HepG2 (cell line): Measurements from ENCODE around the gene SLC4A7. TPM values are rescaled to one million over a fixed set of nuclear protein-coding genes. Genes with fewer than 3 reads are reported as not detected.
A peak's percentile ranks its signal among the peaks of the same experiment; 100 is the strongest.

ENCODE experiments used
- AKAP8 ChIP-seq: sonication (generic); formaldehyde crosslinking; IDR thresholded peaks from 2 replicates; pipeline ENCODE4 v1.5.1; 2020; ENCODE audit warnings: mild to moderate bottlenecking, missing genetic modification reagents
- ARHGAP35 ChIP-seq: sonication (generic); formaldehyde crosslinking; IDR thresholded peaks from 2 replicates; pipeline ENCODE4 v1.9.0; 2022; ENCODE audit warnings: mild to moderate bottlenecking, inconsistent platforms, moderate library complexity, missing genetic modification reagents, borderline replicate concordance
- ATF5 ChIP-seq: sonication (generic); formaldehyde crosslinking; IDR thresholded peaks from 2 replicates; pipeline ENCODE4 v1.4.0; 2020; ENCODE audit warnings: mild to moderate bottlenecking, low read depth, missing genetic modification reagents
- CEBPG ChIP-seq: IDR thresholded peaks from 2 replicates; pipeline ENCODE4 v1.6.1; 2016
- ELF4 ChIP-seq: sonication (generic); formaldehyde crosslinking; IDR thresholded peaks from 2 replicates; pipeline ENCODE4 v1.5.0; 2020; ENCODE audit warnings: missing genetic modification reagents, mild to moderate bottlenecking, moderate library complexity, borderline replicate concordance
- EP300 ChIP-seq, 3 experiments: sonication (generic) in 1 of 3; formaldehyde crosslinking in 1 of 3; IDR thresholded peaks; 2 replicates each; pipeline versions ENCODE4 v1.5.1 to v1.6.1; 2011 to 2020; ENCODE audit warnings: low read depth in 2 of 3, low read length in 2 of 3, borderline replicate concordance in 1 of 3, improper control_type of control experiment in 1 of 3, mild to moderate bottlenecking in 1 of 3, missing genetic modification reagents in 1 of 3, moderate library complexity in 1 of 3
- GATAD1 ChIP-seq: IDR thresholded peaks from 2 replicates; pipeline ENCODE4 v1.6.1; 2016; ENCODE audit warnings: missing genetic modification reagents, missing compliant biosample characterization
- HCFC1 ChIP-seq: fragments of 150-350 bp; IDR thresholded peaks from 2 replicates; pipeline ENCODE4 v1.6.1; 2014; ENCODE audit warnings: low read depth, low read length
- KDM6A ChIP-seq: IDR thresholded peaks from 2 replicates; pipeline ENCODE4 v1.6.1; 2016; ENCODE audit warnings: low read depth
- NBN ChIP-seq: fragments of 450-650 bp; conservative IDR thresholded peaks from 2 replicates; pipeline ENCODE4 v1.6.1; 2017
- PAWR ChIP-seq: sonication (generic); formaldehyde crosslinking; IDR thresholded peaks from 2 replicates; pipeline ENCODE4 v1.4.0; 2020; ENCODE audit warnings: missing genetic modification reagents, mild to moderate bottlenecking, borderline replicate concordance
- PHF8 ChIP-seq: sonication (generic); formaldehyde crosslinking; IDR thresholded peaks from 2 replicates; pipeline ENCODE4 v1.5.0; 2020; ENCODE audit warnings: missing genetic modification reagents
- POLR2AphosphoS2 ChIP-seq: IDR thresholded peaks from 2 replicates; pipeline ENCODE4 v1.6.1; 2011; ENCODE audit warnings: low read depth, low read length, improper control_type of control experiment
- RELA ChIP-seq: sonication (generic); formaldehyde crosslinking; IDR thresholded peaks from 2 replicates; pipeline ENCODE4 v1.4.0; 2020; ENCODE audit warnings: missing genetic modification reagents
- SNAPC2 ChIP-seq: sonication (generic); formaldehyde crosslinking; IDR thresholded peaks from 2 replicates; pipeline ENCODE4 v1.8.1; 2022; ENCODE audit warnings: mild to moderate bottlenecking, missing genetic modification reagents
- ZBTB21 ChIP-seq: sonication (generic); formaldehyde crosslinking; IDR thresholded peaks from 2 replicates; pipeline ENCODE4 v1.4.0; 2020; ENCODE audit warnings: missing genetic modification reagents
- ZBTB33 ChIP-seq: sonication (generic); formaldehyde crosslinking; IDR thresholded peaks from 2 replicates; pipeline ENCODE4 v1.4.0; 2020; ENCODE audit warnings: missing genetic modification reagents
- ZKSCAN5 ChIP-seq: sonication (generic); formaldehyde crosslinking; IDR thresholded peaks from 2 replicates; pipeline ENCODE4 v1.5.1; 2020; ENCODE audit warnings: mild to moderate bottlenecking, missing genetic modification reagents
- ZMAT3 ChIP-seq: sonication (generic); formaldehyde crosslinking; conservative IDR thresholded peaks from 2 replicates; pipeline ENCODE4 v1.7.0; 2021; ENCODE audit warnings: missing genetic modification reagents
- ZNF274 ChIP-seq: sonication (generic); formaldehyde crosslinking; IDR thresholded peaks from 2 replicates; pipeline ENCODE4 v1.5.1; 2020; ENCODE audit warnings: mild to moderate bottlenecking, missing genetic modification reagents
- ZNF431 ChIP-seq: sonication (generic); formaldehyde crosslinking; IDR thresholded peaks from 2 replicates; pipeline ENCODE4 v1.9.0; 2022; ENCODE audit warnings: missing genetic modification reagents, low read depth, mild to moderate bottlenecking, borderline replicate concordance
- ZNF629 ChIP-seq: sonication (generic); formaldehyde crosslinking; conservative IDR thresholded peaks from 2 replicates; pipeline ENCODE4 v1.5.0; 2020; ENCODE audit warnings: missing genetic modification reagents
- ZNF672 ChIP-seq: sonication (generic); formaldehyde crosslinking; IDR thresholded peaks from 2 replicates; pipeline ENCODE4 v1.8.1; 2022; ENCODE audit warnings: missing genetic modification reagents
- ZNF850 ChIP-seq: sonication (generic); formaldehyde crosslinking; conservative IDR thresholded peaks from 2 replicates; pipeline ENCODE4 v1.9.0; 2021; ENCODE audit warnings: mild to moderate bottlenecking, missing genetic modification reagents
- ZNF891 ChIP-seq: sonication (generic); formaldehyde crosslinking; IDR thresholded peaks from 2 replicates; pipeline ENCODE4 v1.5.0; 2020; ENCODE audit warnings: mild to moderate bottlenecking, missing genetic modification reagents
- polyA plus RNA-seq, 8 experiments: library from polyadenylated mRNA; depleted of rRNA in 3 of 8; stranded (reverse) in 7 of 8; unstranded in 1 of 8; fragments of >200 nt; fragmentation: Illumina TruSeq in 4 of 8; extraction: Trizol in 4 of 8; gene quantifications; 2 replicates each; pipeline versions ENCODE4 v1.2.1 to v1.2.3, GENCODE V29; 2011 to 2016; ENCODE audit warnings: low read depth in 4 of 8, missing spikeins in 1 of 8, mixed read lengths in 1 of 8; ENCODE audit not compliant: insufficient read depth in 1 of 8
- total RNA-seq, 5 experiments: library from RNA; depleted of rRNA; stranded (reverse); fragments of >200 nt; fragmentation: Illumina TruSeq; extraction: Trizol; gene quantifications; 2 replicates each; pipeline ENCODE4 v1.2.3, GENCODE V29; 2016; ENCODE audit warnings: low read depth in 1 of 5
- TF ChIP-seq, protein P1 (sequence below): sonication (generic); formaldehyde crosslinking; conservative IDR thresholded peaks from 2 replicates; pipeline ENCODE4 v1.8.0; 2022; ENCODE audit warnings: missing genetic modification reagents

SLC4A7 gene
- total and polyA plus RNA-seq, 2 of the 13 experiments (the other 11 are each of a cell fraction or from before 2014, with no cell fraction given) = 16.4 to 43.8 TPM

GRCh38 chr3:27360113-27361078 is 123.8 kb downstream of the SLC4A7 start (continued):
- TF ChIP-seq ARHGAP35 (CRISPR knock-in tag) (no peak), ZNF891 (CRISPR knock-in tag) (no peak), RELA (CRISPR knock-in tag) (peak; percentile 62; the same call in 1 of the 2 replicates), GATAD1 (CRISPR knock-in tag) (peak; percentile 78), KDM6A (peak; percentile 97), AKAP8 (CRISPR knock-in tag) (peak; percentile 80; the same call in 1 of the 2 replicates), ZNF431 (CRISPR knock-in tag) (peak; percentile 88; the same call in 1 of the 2 replicates), ZNF274 (CRISPR knock-in tag) (no peak), ZNF850 (CRISPR knock-in tag) (no peak), HCFC1 (no peak), CEBPG (CRISPR knock-in tag) (peak; percentile 96), ZNF629 (CRISPR knock-in tag) (peak; percentile 53), PAWR (CRISPR knock-in tag) (no peak), POLR2AphosphoS2 (no peak), ELF4 (CRISPR knock-in tag) (peak; percentile 74; the same call in 1 of the 2 replicates), ZKSCAN5 (CRISPR knock-in tag) (no peak), ZNF672 (CRISPR knock-in tag) (no peak), ZBTB33 (peak; percentile 76), ZBTB21 (CRISPR knock-in tag) (peak; percentile 74), NBN (no peak), ATF5 (no peak), ZMAT3 (CRISPR knock-in tag) (peak; percentile 67; the same call in 1 of the 2 replicates), EP300 (IDR thresholded peaks at IDR 0.05; ENCODE audit: low read depth in 2 of 2, low read length in 2 of 2) (peak; percentile 98 to 99), EP300 (CRISPR knock-in tag; IDR thresholded peaks at IDR 0.05; ENCODE audit: borderline replicate concordance) (peak; percentile 99), SNAPC2 (CRISPR knock-in tag) (peak; percentile 90; the same call in 1 of the 2 replicates), PHF8 (peak; percentile 46)
- TF ChIP-seq, protein P1, sequence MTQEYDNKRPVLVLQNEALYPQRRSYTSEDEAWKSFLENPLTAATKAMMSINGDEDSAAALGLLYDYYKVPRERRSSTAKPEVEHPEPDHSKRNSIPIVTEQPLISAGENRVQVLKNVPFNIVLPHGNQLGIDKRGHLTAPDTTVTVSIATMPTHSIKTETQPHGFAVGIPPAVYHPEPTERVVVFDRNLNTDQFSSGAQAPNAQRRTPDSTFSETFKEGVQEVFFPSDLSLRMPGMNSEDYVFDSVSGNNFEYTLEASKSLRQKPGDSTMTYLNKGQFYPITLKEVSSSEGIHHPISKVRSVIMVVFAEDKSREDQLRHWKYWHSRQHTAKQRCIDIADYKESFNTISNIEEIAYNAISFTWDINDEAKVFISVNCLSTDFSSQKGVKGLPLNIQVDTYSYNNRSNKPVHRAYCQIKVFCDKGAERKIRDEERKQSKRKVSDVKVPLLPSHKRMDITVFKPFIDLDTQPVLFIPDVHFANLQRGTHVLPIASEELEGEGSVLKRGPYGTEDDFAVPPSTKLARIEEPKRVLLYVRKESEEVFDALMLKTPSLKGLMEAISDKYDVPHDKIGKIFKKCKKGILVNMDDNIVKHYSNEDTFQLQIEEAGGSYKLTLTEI (CRISPR knock-in tag) = no peak
